ENCODE results near the gene PLXDC1.
"Not testable (repeated sequence)": the region's sequence is repeated elsewhere in the genome, so short reads cannot be mapped to it uniquely, and the experiment has no call there.

The PLXDC1 gene

DNA sequence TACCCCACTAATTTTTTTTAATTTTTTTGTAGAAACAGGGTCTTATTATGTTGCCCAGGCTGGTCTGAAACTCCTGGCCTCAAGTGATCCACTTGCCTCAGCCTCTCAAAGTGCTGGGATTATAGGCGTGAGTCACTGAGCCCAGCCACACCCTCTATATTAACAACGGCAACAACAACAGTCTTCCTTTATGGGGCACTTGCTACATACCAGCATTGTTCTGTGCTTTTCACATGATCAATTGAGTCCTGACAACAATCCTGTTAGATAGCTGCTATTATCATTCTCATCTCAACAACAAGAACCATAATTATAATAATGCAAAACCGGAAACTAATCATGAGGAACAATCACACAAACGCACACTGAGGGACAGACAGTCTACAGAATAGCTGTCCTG lies 27.1 kb upstream of the PLXDC1 start:
- no peak for DNase-seq

DNA sequence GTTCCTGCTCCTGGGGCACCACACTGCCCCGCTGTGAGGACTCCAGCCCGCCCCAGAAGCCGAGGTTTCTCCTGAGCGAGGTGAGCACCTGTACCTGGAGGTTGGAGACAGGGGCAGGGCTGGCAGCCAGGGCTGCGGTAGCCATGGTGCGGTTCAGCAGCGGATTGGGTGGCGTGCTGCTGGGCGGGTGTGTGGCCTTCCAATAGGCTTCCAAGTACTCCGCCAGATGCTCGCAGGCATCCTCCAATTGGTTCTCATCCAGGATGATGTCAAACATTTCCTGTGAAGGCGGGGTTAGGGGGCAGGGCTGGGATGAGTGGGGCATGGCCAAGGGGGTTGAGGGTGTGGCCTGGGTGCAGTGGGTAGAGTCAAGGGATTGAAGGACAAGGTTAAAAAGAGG lies 25.8 kb upstream of the PLXDC1 start:
- DNase-seq, result no peak

- no peak for DNase-seq
These were observed 24.3 kb upstream of the PLXDC1 start for GRCh38 chr17:39175695-39176093.

- DNase-seq, result peak; percentile 46
These were observed 23.7 kb upstream of the PLXDC1 start for GRCh38 chr17:39174920-39175694.

DNA sequence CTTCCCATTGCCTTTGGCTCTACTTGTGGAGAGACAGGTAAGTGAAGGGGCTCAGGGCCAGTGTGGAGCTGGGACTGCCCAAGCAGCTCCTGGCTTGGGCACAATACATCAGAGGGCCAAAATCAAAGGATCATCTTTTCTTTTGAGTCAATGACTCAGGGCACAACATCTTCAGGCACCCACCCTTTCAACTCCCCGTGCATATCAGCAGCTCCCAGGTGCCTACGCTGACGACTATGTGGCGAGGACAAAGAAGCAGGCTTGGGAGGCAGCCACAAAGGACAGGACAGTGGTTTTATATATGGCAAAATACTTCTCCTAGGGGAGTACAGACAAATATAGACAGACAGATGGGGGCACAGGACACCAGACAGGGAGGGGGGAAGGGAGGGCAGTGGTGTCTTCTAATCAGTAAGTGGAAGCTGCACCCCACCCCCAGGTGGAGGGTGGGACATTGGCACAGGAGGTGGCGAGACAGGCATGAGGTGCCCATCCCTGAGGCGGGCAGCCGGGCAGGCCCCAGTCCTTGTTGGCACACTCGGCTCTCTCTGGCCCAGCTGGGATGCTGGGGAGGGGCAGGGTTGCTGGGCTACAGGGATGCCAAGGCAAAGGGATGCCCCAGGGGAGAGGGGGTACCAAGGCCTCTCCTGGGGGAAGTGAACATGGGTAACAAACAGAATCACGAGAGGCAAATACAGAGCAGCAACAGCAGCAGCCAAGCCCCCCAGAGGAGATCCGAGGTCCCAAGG lies 22.3 kb upstream of the PLXDC1 start:
- DNase-seq, result no peak

DNA sequence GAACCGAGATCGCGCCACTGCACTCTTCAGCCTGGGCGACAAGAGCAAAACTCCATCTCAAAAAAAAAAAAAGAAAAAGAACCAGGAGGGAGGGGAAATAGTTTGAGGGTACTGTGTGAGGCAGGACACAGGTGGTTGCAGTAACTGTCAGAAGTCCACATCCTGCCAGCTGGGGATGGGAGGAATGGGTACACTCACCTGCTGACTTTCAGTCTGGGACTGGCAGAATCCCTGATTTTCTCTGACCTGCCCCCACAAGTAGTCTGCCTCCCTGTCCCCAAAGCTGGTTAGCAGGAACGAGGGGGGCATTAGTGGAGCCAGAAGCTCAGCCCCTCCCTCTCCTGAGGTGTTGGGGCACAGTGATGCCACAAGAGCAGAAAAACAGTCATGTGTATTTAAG lies 21.6 kb upstream of the PLXDC1 start:
- DNase-seq, result no peak

GRCh38 chr17:39171933-39172332 lies 20.5 kb upstream of the PLXDC1 start:
- no peak for DNase-seq

DNA sequence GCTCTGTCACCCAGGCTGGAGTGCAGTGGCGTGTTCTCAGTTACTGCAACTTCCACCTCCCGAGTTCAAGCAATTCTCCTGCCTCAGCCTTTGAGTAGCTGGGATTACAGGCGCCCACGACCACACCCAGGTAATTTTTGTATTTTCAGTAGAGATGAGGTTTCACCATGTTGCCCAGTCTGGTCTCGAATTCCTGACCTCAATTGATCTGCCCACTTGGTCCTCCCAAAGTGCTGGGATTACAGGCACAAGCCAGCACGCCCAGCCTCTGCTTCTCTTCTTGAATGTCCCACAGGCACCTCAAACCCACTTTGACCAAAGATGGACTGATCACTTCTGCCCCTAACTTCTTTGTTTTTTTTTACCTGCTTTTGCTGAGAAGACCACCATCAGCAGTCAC lies 19.1 kb upstream of the PLXDC1 start:
- no peak for DNase-seq

GRCh38 chr17:39170109-39170508 lies 18.7 kb upstream of the PLXDC1 start:
- DNase-seq, result no peak

- no peak for DNase-seq
These were observed 18.1 kb upstream of the PLXDC1 start for GRCh38 chr17:39169518-39169917.

DNA sequence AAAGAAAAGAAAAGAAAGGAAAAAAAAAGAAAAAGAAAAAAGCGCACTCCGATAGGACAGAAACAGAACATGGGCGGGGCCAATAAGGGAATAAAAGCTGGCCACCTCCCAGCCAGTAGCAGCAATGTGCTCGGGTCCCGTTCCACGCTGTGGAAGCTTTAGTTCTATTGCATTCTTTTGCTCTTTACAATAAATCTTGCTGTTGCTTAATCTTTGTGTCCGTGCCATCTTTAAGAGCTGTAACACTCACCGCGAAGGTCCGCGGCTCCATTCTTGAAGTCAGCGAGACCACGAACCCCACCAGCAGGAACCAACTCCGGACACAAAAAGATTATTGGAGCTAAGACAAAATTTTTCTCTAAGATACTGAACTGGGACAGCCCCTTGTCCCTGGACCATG lies 17.7 kb upstream of the PLXDC1 start:
- DNase-seq, result no peak

DNA sequence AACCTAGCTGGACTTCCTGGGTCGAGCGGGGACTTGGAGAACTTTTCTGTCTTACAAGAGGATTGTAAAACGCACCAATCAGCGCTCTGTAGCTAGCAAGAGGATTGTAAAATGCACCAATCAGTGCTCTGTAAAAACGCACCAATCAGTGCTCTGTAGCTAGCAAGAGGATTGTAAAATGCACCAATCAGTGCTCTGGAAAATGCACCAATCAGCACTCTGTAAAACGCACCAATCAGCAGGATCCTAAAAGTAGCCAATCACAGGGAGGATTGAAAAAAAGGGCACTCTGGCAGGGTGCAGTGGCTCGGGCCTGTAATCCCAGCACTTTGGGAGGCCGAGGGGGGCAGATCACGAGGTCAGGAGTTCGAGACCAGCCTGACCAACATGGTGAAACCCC lies 17.1 kb upstream of the PLXDC1 start:
- DNase-seq, result not testable (repeated sequence)

- DNase-seq, result no peak
These were observed 16.0 kb upstream of the PLXDC1 start for GRCh38 chr17:39167476-39167875.

GRCh38 chr17:39166437-39167335 lies 15.2 kb upstream of the PLXDC1 start:
- DNase-seq, result no peak

GRCh38 chr17:39165841-39166349 lies 14.5 kb upstream of the PLXDC1 start, which contains the start of gene ARL5C:
TSS of gene ARL5C (minus strand) at chr17:39166161. CDS start at chr17:39165760, 401 bp downstream.
- no peak for DNase-seq

GRCh38 chr17:39165178-39165840 lies 13.9 kb upstream of the PLXDC1 start:
- DNase-seq, result no peak

DNA sequence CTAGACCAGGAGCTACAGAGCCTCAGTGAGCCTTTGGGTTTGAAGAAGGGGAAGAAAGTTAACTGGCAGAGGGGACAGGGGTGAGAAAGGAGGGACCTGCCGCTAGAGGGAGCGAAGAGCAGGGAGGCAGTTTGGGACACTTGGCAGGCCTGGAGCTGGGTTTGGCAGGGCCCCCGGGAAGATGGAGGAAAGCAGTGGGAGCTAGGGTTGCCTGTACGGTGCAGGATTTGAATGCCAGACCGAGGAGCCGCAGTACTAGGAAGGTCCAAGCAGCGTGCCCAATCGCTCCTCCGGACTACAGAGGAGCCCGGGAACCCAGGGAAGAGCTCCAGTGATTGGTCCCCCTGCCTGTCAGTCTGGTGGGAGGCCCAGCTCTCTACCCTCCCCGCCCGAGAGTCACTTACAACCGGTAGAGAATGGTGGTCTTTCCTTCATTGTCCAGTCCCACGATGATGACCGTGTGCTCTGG lies 13.3 kb upstream of the PLXDC1 start:
- peak; percentile 20 for DNase-seq

DNA sequence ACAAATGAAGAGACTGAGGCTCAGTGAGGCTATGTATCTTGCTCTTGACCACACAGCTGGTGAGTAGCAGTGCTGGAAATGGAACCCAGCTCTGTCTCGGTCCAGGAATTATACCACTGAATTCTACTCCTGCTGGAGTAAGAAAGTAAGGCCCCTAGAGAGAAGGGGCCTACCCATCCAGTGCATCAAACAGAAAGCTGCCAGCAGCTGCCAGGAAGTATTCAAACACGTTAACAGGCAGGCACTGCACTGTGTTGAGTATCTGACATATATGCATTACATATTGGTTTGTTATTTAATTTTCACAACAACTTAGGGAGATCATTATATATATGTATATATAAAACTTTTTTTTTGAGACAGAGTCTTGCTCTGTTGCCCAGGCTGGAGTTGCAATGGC lies 10.5 kb upstream of the PLXDC1 start:
- no peak for DNase-seq

DNA sequence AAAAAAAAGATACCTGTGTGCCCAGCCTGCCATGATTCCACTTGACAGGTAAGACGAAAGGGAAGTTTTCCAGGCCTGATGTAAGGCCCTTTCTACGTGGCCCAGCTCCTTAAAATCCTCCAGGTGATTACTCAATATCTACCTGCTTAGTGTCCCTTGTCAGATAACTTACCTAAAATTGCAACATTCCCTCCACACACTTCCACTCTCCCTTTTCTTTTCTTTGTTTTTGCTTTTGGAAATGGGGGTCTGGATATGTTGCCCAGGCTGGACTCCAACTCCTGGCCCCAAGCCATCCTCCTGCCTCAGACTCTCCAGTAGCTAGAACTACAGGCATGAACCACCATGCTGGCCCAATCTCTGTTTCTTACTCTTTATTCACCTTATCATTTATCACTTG lies 7.2 kb upstream of the PLXDC1 start:
- DNase-seq, result no peak

- DNase-seq, result no peak
These were observed 5.1 kb upstream of the PLXDC1 start for GRCh38 chr17:39156491-39156890.

DNA sequence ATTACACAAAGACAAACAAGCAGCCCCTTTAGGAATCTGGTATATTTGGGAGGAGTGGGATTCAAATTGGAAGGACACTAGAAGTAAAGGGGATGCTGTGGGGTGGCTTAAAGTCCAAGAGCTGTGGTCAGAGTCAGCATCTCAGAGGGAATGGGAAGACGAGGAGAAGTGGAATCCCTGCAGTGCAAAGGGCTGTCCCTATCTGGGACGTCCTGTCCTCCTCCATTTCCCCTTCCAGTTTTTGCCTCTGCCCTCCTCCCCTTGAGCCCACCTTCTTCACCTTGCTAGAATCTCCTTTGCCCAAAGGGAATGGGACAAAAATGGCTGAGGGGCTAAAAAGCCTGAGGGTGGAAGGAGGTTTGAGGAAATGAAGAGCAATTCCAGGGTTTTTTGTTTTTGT lies 4.2 kb upstream of the PLXDC1 start:
- no peak for DNase-seq

GRCh38 chr17:39153599-39154051 lies 2.2 kb upstream of the PLXDC1 start:
- peak; percentile 83 for DNase-seq
